Cardiac fibroblast (primary cell): ENCODE measurements around the gene TAAR9.

ENCODE experiments used
- DNase-seq, 2 donors: peaks; one replicate each; pipeline versions ENCODE4 v3.0.0 to v3.0.0-alpha.2; 2010; ENCODE audit warnings: low read depth in 2 of 2
- H3K4me3 ChIP-seq, 2 donors: replicated peaks in 1 of 2; 1 replicate in 1 of 2; 2 replicates in 1 of 2; pipeline ENCODE4 v1.5.1; 2011; ENCODE audit warnings: low read depth in 2 of 2, low read length in 2 of 2, mild to moderate bottlenecking in 2 of 2, moderate library complexity in 1 of 2
- CTCF ChIP-seq: IDR thresholded peaks from one replicate; pipeline ENCODE4 v1.5.1; 2011; ENCODE audit warnings: low read depth, mild to moderate bottlenecking, low read length, inconsistent platforms

The TAAR9 gene

GRCh38 chr6:132537977-132538376 is at the start of gene TAAR9:
Gene TAAR9 (plus strand): TSS chr6:132538277. CDS start chr6:132538290, 13 bp downstream.
- no peak within 1 kb of the TSS for H3K4me3 ChIP-seq
- no peak for DNase-seq
- no peak for TF ChIP-seq CTCF

GRCh38 chr6:132489376-132489775 is 48.7 kb upstream of the TAAR9 start:
- no peak for DNase-seq
- TF ChIP-seq CTCF, result no peak
- no peak overlapping the region for H3K4me3 ChIP-seq

GRCh38 chr6:132490024-132490423 is 48.1 kb upstream of the TAAR9 start:
- TF ChIP-seq CTCF, result no peak
- no peak overlapping the region for H3K4me3 ChIP-seq
- peak; percentile 39 to 69 for DNase-seq

GRCh38 chr6:132490478-132491204 is 47.4 kb upstream of the TAAR9 start:
- DNase-seq, result peak in 1 of 2 donors; percentile 14
- no peak for TF ChIP-seq CTCF
- no peak overlapping the region for H3K4me3 ChIP-seq

GRCh38 chr6:132491303-132491702 is 46.8 kb upstream of the TAAR9 start:
- TF ChIP-seq CTCF, result no peak
- no peak overlapping the region for H3K4me3 ChIP-seq
- DNase-seq, result peak; percentile 58 to 85

GRCh38 chr6:132491881-132492280 is 46.2 kb upstream of the TAAR9 start:
- H3K4me3 ChIP-seq, result no peak overlapping the region
- DNase-seq, result no peak
- no peak for TF ChIP-seq CTCF

GRCh38 chr6:132494954-132495353 is 43.1 kb upstream of the TAAR9 start:
- no peak for DNase-seq
- H3K4me3 ChIP-seq, result no peak overlapping the region
- TF ChIP-seq CTCF, result no peak
